ENCODE data around the gene CBLL1.

CBLL1 gene

DNA sequence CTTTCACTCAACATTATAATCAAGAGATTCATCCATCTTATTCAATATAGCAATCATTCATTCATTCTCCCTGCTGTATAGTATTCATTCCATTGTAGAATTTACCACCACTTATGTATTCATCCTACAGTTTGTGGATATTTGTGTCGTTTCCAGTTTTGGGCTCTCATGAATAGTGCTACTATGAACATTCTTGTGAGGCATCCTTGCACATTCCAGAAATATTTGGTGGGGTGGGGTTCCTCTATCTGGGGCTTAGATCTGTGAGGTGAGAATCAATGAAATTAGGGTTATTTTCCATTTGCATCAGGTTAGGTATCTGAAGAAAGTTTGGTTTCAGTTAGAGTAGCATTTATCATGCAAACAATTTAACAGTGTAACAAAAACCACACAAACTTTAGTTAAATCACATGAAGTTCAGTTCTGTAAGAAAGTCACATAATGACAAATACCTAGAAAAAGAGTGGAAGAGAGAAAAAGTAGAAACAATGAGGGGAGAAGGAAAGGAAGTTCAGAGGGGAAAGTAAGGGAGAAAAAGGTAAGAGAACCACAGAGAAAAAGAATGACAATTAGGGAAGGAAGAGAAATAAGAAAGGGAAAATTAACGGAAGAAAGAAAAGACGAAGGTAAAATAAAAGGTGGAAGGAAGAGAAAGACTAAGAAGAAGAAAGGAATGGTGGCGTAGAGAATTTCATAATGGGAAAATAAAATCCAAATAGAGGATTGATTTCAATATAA is 25.3 kb upstream of the CBLL1 start:
- no peak overlapping the region for H3K4me3 ChIP-seq (ENCODE audit: control insufficient read depth, low read depth, low read length)
- TF ChIP-seq, protein P1, sequence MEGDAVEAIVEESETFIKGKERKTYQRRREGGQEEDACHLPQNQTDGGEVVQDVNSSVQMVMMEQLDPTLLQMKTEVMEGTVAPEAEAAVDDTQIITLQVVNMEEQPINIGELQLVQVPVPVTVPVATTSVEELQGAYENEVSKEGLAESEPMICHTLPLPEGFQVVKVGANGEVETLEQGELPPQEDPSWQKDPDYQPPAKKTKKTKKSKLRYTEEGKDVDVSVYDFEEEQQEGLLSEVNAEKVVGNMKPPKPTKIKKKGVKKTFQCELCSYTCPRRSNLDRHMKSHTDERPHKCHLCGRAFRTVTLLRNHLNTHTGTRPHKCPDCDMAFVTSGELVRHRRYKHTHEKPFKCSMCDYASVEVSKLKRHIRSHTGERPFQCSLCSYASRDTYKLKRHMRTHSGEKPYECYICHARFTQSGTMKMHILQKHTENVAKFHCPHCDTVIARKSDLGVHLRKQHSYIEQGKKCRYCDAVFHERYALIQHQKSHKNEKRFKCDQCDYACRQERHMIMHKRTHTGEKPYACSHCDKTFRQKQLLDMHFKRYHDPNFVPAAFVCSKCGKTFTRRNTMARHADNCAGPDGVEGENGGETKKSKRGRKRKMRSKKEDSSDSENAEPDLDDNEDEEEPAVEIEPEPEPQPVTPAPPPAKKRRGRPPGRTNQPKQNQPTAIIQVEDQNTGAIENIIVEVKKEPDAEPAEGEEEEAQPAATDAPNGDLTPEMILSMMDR (conservative IDR thresholded peaks at IDR 0.05; ENCODE audit: control insufficient read depth, insufficient read depth, low read depth, low read length) = no peak
- DNase-seq (ENCODE audit: low read depth) = no peak

DNA sequence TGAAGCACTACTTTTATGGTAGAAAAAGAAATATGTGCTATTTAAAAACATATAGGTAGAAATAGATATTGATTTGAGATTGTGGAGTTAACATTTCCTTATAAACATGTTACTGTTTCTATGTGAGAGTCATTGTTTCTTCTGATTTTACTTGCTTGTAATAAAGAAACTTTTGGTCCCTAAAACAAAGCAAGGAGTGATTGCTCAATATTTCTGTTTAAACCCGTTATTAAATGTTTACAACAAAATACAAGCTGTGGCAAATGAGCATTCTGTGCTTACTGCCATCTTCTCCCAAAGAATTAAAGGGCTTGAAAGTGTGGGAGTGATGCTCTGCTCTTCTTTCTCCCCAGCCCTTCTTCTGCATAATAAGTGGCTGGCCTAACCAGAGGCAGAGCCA is 22.7 kb upstream of the CBLL1 start:
- no peak for DNase-seq (ENCODE audit: low read depth)
- H3K4me3 ChIP-seq (ENCODE audit: control insufficient read depth, low read depth, low read length) = no peak overlapping the region
- TF ChIP-seq, protein P1 (conservative IDR thresholded peaks at IDR 0.05; ENCODE audit: control insufficient read depth, insufficient read depth, low read depth, low read length) = no peak

DNA sequence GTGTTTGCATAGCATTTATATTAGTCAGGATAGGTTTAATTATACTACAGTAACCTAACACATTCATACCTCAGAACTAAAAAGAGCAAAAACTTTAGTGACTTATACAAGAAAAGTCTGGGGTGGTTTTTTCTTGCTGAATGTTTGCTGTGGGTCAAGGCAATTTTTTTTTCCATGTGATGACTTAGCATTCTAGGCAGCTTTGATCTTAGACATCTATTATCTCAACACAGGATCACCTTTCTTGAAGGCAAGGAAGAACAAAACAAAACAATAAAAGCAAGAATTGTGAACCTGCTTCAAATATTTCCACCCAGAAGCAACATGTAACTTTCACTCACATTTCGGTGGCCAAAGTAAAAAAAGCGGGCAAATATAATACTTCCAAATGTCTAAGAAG is 20.7 kb upstream of the CBLL1 start:
- TF ChIP-seq, protein P1 (conservative IDR thresholded peaks at IDR 0.05; ENCODE audit: control insufficient read depth, insufficient read depth, low read depth, low read length) = no peak
- no peak for DNase-seq (ENCODE audit: low read depth)
- H3K4me3 ChIP-seq (ENCODE audit: control insufficient read depth, low read depth, low read length) = no peak overlapping the region

DNA sequence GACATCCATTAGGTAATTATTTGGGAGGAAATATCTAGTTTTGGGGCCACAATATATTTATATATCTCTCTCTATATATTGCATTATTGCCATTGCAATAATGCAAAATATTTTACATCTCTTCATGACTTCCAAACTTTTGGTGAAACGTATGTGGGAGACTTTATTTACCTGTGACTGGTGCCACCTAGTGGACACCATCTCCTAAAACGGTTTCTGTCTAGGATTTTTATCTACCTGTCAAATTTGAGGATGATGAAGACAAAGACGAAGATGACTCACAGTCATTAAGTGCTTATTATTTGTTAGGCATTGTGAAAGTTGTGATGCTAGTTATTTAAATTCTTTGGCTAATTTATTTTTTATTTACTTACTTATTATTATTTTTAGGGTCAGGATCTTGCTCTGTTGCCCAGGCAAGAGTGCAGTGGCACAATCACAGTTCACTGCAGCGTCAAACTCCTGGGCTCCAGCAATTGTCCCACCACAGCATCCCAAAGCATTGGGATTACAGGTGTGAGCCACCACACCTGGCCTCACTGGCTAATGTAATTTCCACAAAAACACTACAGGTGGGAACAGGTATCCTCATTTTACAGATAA is 18.7 kb upstream of the CBLL1 start:
- peak; percentile 80 for DNase-seq (ENCODE audit: low read depth)
- TF ChIP-seq, protein P1 (conservative IDR thresholded peaks at IDR 0.05; ENCODE audit: control insufficient read depth, insufficient read depth, low read depth, low read length) = peak; percentile 63
- H3K4me3 ChIP-seq (ENCODE audit: control insufficient read depth, low read depth, low read length) = no peak overlapping the region

DNA sequence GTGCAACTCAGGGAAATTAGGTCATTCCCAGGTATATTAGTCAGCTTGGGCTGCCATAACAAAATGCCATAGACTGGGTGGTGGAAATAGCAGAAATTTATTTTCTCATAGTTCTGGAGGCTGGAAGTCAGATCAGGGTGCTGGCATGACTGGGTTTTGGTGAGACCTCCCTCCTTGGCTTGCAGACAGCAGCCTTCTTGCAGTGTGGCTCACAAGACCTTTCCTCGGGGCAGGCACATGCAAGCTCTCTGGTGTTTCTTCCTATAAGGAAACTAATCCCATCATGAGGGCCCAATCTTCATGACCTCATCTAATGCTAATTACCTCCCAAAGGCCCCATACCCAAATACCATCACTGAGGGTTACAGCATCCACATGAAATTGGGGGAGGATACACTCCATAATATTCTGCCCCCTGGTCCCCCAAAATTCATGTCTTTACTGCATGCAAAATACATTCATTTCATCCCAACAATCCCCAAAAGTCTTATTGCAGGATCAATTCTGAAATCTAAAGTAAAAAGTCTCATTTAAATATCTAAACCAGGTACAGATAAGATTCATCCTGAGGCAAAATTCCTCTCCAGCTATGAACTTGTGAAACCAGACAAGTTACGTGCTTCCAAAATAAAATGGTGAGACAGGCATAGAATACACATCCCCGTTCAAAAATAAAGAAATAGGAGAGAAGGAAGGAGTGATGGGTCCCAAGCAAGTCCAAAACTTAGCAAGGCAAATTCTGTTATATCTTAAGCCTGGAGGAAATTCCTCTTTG is 17.4 kb upstream of the CBLL1 start:
- H3K4me3 ChIP-seq (ENCODE audit: control insufficient read depth, low read depth, low read length) = no peak overlapping the region
- DNase-seq (ENCODE audit: low read depth) = no peak
- TF ChIP-seq, protein P1 (conservative IDR thresholded peaks at IDR 0.05; ENCODE audit: control insufficient read depth, insufficient read depth, low read depth, low read length) = no peak

DNA sequence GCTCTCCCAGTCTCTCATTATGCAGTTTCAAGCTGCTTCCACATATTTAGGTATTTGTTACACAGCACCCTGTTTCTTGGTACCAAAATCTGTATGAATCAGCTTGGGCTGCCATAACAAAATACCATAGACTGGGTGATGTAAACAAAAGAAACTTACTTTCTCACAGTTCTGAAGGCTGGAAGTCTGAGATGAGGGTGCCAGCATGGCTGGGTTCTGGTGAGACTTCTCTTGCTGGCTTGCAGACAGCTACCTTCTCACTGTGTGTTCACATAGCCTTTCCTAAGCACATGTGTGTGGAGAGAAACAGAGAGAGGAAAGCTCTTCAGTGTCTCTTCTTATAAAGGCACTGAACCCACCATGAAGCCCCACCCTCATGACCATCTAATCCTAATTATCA is 15.7 kb upstream of the CBLL1 start:
- TF ChIP-seq, protein P1 (conservative IDR thresholded peaks at IDR 0.05; ENCODE audit: control insufficient read depth, insufficient read depth, low read depth, low read length) = no peak
- DNase-seq (ENCODE audit: low read depth) = no peak
- no peak overlapping the region for H3K4me3 ChIP-seq (ENCODE audit: control insufficient read depth, low read depth, low read length)

Data from fibroblast of mammary gland (primary cell).